A549 (cell line): ENCODE results near the gene SLC15A2. TPM values are rescaled to one million over a fixed set of nuclear protein-coding genes. Genes with fewer than 3 reads are reported as not detected.

Experiments
- ATAC-seq, 2 experiments: fragments of 200-7000 bp in 1 of 2; fragments of >200 bp in 1 of 2; cut with Nextera tagmentation in 1 of 2; cut with Tn5 transposase in 1 of 2; 3 replicates each; pipeline versions ENCODE4 v1.8.0 to v1.9.1; 2018 to 2020; ENCODE audit warnings: mild to moderate bottlenecking in 1 of 2, moderate library complexity in 1 of 2
- CTCF ChIA-PET: fragments of 300-600 bp; sonication (Branson Sonifier 250); formaldehyde crosslinking; extraction: SDS; loops from one replicate; lab custom pipeline; 2021; ENCODE audit warnings: antibody characterized with exemption, inconsistent platforms; lab: Yijun Ruan, JAX
- POLR2A ChIA-PET: fragments of 350-600 bp; formaldehyde crosslinking; extraction: SDS; loops from one replicate; lab custom pipeline; 2021; ENCODE audit warnings: antibody characterized with exemption, inconsistent platforms; lab: Yijun Ruan, JAX
- DNase-seq, 2 experiments: peaks; one replicate each; pipeline versions ENCODE4 v3.0.0 to v3.0.0-alpha.2; 2011 to 2016; ENCODE audit warnings: low read depth in 1 of 2, low spot score in 1 of 2
- FAIRE-seq: peaks from 2 replicates; lab custom pipeline; 2011; peaks lifted over from hg19 to GRCh38; lab: Jason Lieb, UNC
- H3K27ac ChIP-seq, 2 experiments: fragments of >200 bp; sonication (Bioruptor Twin); formaldehyde crosslinking; 3 replicates each; pipeline ENCODE4 v1.5.1; 2016 to 2017
- H3K4me1 ChIP-seq: fragments of >200 bp; sonication (Bioruptor Twin); formaldehyde crosslinking; 3 replicates; pipeline ENCODE4 v1.6.1; 2016
- H3K4me2 ChIP-seq: fragments of >200 bp; sonication (Bioruptor Twin); formaldehyde crosslinking; 3 replicates; pipeline ENCODE4 v1.6.1; 2016
- H3K4me3 ChIP-seq: fragments of >200 bp; sonication (Bioruptor Twin); formaldehyde crosslinking; 3 replicates; pipeline ENCODE4 v1.5.1; 2016
- H3K9me3 ChIP-seq: fragments of >200 bp; sonication (Bioruptor Twin); formaldehyde crosslinking; 3 replicates; pipeline ENCODE4 v1.6.1; 2016
- CHD2 ChIP-seq: fragments of 150-350 bp; IDR thresholded peaks from 2 replicates; pipeline ENCODE4 v1.6.1; 2014; ENCODE audit warnings: low read length; ENCODE audit not compliant: partially characterized antibody
- EHMT2 ChIP-seq: fragments of 200-600 bp; sonication (generic); IDR thresholded peaks from 2 replicates; pipeline ENCODE4 v1.6.1; 2016; ENCODE audit warnings: antibody characterized with exemption, low read depth, mild to moderate bottlenecking, moderate library complexity
- ESRRA ChIP-seq: fragments of 150-350 bp; IDR thresholded peaks from 2 replicates; pipeline ENCODE4 v1.6.1; 2014; ENCODE audit warnings: mild to moderate bottlenecking, low read length, borderline replicate concordance
- HDAC2 ChIP-seq: fragments of 200-600 bp; sonication (generic); IDR thresholded peaks from 2 replicates; pipeline ENCODE4 v1.6.1; 2016
- HOXA7 ChIP-seq: fragments of 250-450 bp; sonication (Bioruptor Pico); IDR thresholded peaks from 2 replicates; pipeline ENCODE4 v1.5.0; 2020; ENCODE audit warnings: mild to moderate bottlenecking, moderate library complexity
- HOXB13 ChIP-seq: fragments of 250-450 bp; sonication (Bioruptor Pico); IDR thresholded peaks from 2 replicates; pipeline ENCODE4 v1.5.0; 2020; ENCODE audit warnings: low read depth, mild to moderate bottlenecking, moderate library complexity
- MAZ ChIP-seq: fragments of 150-350 bp; IDR thresholded peaks from 2 replicates; pipeline ENCODE4 v1.6.1; 2014; ENCODE audit warnings: antibody characterized with exemption, low read depth, low read length, borderline replicate concordance
- NFE2L2 ChIP-seq: fragments of 150-350 bp; conservative IDR thresholded peaks from 2 replicates; pipeline ENCODE4 v1.6.1; 2014; ENCODE audit warnings: low read length
- NPAS2 ChIP-seq: fragments of 250-450 bp; sonication (Bioruptor Pico); IDR thresholded peaks from 2 replicates; pipeline ENCODE4 v1.8.0; 2022; ENCODE audit warnings: mild to moderate bottlenecking, moderate library complexity, borderline replicate concordance
- POLR2AphosphoS2 ChIP-seq: conservative IDR thresholded peaks from 2 replicates; pipeline ENCODE4 v1.6.1; 2012; ENCODE audit warnings: low read length, improper control_type of control experiment, inconsistent platforms
- RFX5 ChIP-seq: fragments of 450-650 bp; IDR thresholded peaks from 2 replicates; pipeline ENCODE4 v1.7.1; 2014; ENCODE audit warnings: antibody characterized with exemption, mild to moderate bottlenecking, moderate library complexity
- SMC3 ChIP-seq: fragments of >200 bp; sonication (Bioruptor Twin); formaldehyde crosslinking; IDR thresholded peaks from 3 replicates; pipeline ENCODE4 v1.6.1; 2018; ENCODE audit warnings: inconsistent platforms
- TP53 ChIP-seq: fragments of 250-450 bp; sonication (Bioruptor Pico); IDR thresholded peaks from 2 replicates; pipeline ENCODE4 v1.5.0; 2021; ENCODE audit warnings: mild to moderate bottlenecking, moderate library complexity
- ZFP36 ChIP-seq: fragments of 450-650 bp; IDR thresholded peaks from 2 replicates; pipeline ENCODE4 v1.6.1; 2014; ENCODE audit warnings: borderline replicate concordance; ENCODE audit not compliant: partially characterized antibody
- ZNF302 ChIP-seq: fragments of 250-450 bp; sonication (Bioruptor Pico); IDR thresholded peaks from 2 replicates; pipeline ENCODE4 v1.9.0; 2021; ENCODE audit warnings: inconsistent platforms, mild to moderate bottlenecking, moderate library complexity
- ZSCAN20 ChIP-seq: fragments of 250-450 bp; sonication (Bioruptor Pico); IDR thresholded peaks from 2 replicates; pipeline ENCODE4 v1.8.0; 2022; ENCODE audit warnings: mild to moderate bottlenecking, moderate library complexity
- WGBS: methylation state at CpG from one replicate; pipeline ENCODE4 v1.1.6; 2017; ENCODE audit errors: missing lambda C conversion rate; 5-methylcytosine and 5-hydroxymethylcytosine counted together
- polyA plus RNA-seq, 4 experiments: library from polyadenylated mRNA; depleted of rRNA in 3 of 4; stranded (reverse); fragments of >200 nt; fragmentation: RNase III in 1 of 4; extraction: RNeasy Plus Mini Kit Qiagen cat#74134 plus additional on column Dnase treatment in 1 of 4; gene quantifications; 2 replicates in 3 of 4; 3 replicates in 1 of 4; pipeline ENCODE4 v1.2.3, GENCODE V29; 2011 to 2017
- TF ChIP-seq, protein P1 (sequence below): fragments of 450-650 bp; IDR thresholded peaks from 2 replicates; pipeline ENCODE4 v1.6.1; 2014; ENCODE audit warnings: antibody characterized with exemption
- TF ChIP-seq, protein P2 (sequence below): fragments of >200 bp; sonication (Bioruptor Twin); formaldehyde crosslinking; IDR thresholded peaks from 3 replicates; pipeline ENCODE4 v1.5.1; 2016
- TF ChIP-seq, protein P3 (sequence below): IDR thresholded peaks from 2 replicates; pipeline ENCODE4 v1.6.1; 2012
- TF ChIP-seq, protein P4 (sequence below): fragments of >200 bp; sonication (Bioruptor Twin); formaldehyde crosslinking; IDR thresholded peaks from 3 replicates; pipeline ENCODE4 v1.6.1; 2016
- TF ChIP-seq, protein P5 (sequence below): fragments of 250-450 bp; sonication (Bioruptor Pico); IDR thresholded peaks from 2 replicates; pipeline ENCODE4 v1.5.0; 2021; ENCODE audit warnings: mild to moderate bottlenecking, moderate library complexity, borderline replicate concordance

Gene SLC15A2
- polyA plus RNA-seq, 2 of the 4 experiments (the other 2 are of a cell fraction): 0.18 to 0.63 TPM

DNA sequence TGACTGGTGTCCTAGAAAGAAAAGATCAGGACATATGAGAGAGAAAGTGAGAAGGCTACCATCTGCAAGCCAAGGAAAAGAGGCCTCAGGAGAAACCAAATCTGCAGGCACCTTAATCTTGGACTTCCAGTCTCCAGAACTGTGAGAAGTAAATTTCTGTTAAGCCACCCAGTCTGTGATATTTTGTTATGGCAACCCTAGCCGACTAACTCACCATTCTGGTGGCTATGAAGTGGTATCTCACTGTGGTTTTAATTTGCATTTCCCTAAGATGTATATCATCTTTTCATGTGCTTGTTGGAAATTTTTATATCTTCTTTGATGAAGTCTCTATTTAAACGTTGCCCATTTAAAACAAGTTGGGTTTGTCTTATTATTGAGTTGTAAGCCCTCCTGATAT, 87.3 kb downstream of the SLC15A2 start:
- no peak overlapping the region for H3K4me2 ChIP-seq
- WGBS: 54% methylated on average over 2 of the region's 2 CpGs
- FAIRE-seq: no peak
- ATAC-seq: no peak
- TF ChIP-seq HOXB13: no peak
- TF ChIP-seq, all 56 proteins: peak for 0
- Histone ChIP-seq H3K9me3 (peaks cover 7% of the 10 kb centered on the region; the same call in 1 of the 3 replicates), H3K4me3 (no peak overlapping the region), H3K27ac (no peak overlapping the region), H3K4me1 (peaks cover 10% of the 10 kb centered on the region; the same call in 2 of the 3 replicates)
- POLR2A ChIA-PET: no interaction called here
- CTCF ChIA-PET: no interaction called here
- DNase-seq: no peak

DNA sequence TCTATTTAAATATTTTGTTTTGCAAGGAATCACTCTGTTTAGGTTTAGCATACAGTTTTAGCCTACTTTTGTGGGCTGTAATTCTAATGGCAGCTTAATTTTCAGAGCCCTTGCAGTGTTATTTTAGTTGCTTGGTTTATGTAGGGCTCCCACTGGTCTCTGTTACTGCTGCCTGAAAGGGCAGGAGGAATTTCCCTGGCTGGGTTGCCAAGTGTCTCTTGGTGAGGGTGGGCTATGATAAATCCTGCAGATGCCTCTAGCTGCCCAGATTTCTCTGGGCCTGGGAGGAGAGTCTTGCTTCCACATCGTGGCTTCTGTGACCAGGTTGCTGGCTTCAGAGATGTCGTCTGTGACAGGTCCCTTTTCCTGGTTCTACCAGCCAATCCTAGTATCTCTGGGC, 91.6 kb downstream of the SLC15A2 start:
- no peak for DNase-seq
- Histone ChIP-seq H3K27ac (no peak overlapping the region), H3K4me1 (no peaks in the 10 kb centered on the region), H3K4me3 (no peak overlapping the region), H3K4me2 (no peak overlapping the region), H3K9me3 (peaks cover 7% of the 10 kb centered on the region; the same call in 1 of the 3 replicates)
- CTCF ChIA-PET: no interaction called here
- FAIRE-seq: no peak
- WGBS: 9% methylated on average over 2 of the region's 2 CpGs
- ATAC-seq: no peak
- POLR2A ChIA-PET: no interaction called here
- TF ChIP-seq CHD2 (no peak), EHMT2 (no peak), NPAS2 (CRISPR knock-in tag) (no peak), SMC3 (no peak), ZSCAN20 (no peak), POLR2AphosphoS2 (no peak), RFX5 (no peak), HDAC2 (no peak), ZFP36 (no peak)
- TF ChIP-seq, protein P1, sequence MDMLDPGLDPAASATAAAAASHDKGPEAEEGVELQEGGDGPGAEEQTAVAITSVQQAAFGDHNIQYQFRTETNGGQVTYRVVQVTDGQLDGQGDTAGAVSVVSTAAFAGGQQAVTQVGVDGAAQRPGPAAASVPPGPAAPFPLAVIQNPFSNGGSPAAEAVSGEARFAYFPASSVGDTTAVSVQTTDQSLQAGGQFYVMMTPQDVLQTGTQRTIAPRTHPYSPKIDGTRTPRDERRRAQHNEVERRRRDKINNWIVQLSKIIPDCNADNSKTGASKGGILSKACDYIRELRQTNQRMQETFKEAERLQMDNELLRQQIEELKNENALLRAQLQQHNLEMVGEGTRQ: no peak
- TF ChIP-seq, protein P2, sequence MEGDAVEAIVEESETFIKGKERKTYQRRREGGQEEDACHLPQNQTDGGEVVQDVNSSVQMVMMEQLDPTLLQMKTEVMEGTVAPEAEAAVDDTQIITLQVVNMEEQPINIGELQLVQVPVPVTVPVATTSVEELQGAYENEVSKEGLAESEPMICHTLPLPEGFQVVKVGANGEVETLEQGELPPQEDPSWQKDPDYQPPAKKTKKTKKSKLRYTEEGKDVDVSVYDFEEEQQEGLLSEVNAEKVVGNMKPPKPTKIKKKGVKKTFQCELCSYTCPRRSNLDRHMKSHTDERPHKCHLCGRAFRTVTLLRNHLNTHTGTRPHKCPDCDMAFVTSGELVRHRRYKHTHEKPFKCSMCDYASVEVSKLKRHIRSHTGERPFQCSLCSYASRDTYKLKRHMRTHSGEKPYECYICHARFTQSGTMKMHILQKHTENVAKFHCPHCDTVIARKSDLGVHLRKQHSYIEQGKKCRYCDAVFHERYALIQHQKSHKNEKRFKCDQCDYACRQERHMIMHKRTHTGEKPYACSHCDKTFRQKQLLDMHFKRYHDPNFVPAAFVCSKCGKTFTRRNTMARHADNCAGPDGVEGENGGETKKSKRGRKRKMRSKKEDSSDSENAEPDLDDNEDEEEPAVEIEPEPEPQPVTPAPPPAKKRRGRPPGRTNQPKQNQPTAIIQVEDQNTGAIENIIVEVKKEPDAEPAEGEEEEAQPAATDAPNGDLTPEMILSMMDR: no peak
- TF ChIP-seq, protein P3, sequence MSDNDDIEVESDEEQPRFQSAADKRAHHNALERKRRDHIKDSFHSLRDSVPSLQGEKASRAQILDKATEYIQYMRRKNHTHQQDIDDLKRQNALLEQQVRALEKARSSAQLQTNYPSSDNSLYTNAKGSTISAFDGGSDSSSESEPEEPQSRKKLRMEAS: no peak
- TF ChIP-seq, protein P4, sequence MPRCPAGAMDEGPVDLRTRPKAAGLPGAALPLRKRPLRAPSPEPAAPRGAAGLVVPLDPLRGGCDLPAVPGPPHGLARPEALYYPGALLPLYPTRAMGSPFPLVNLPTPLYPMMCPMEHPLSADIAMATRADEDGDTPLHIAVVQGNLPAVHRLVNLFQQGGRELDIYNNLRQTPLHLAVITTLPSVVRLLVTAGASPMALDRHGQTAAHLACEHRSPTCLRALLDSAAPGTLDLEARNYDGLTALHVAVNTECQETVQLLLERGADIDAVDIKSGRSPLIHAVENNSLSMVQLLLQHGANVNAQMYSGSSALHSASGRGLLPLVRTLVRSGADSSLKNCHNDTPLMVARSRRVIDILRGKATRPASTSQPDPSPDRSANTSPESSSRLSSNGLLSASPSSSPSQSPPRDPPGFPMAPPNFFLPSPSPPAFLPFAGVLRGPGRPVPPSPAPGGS: no peak

DNA sequence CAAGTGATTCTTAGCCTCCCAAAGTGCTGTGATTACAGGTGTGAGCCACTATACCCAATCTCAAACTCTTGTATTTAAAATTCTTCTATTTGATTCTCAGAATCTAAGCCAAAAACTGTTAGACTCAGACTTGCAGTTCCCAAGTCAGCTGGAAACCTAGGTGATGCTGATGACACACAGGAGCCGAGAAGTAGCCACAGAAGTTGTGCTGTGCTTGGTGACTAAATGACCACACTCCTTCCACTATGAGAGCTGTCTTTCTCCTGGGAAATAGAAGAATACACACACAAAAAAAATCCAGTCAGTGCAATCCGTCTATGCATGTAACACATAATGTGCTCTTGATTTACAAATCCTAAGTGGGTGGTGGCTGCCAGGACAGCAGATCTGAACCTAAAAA, 93.9 kb downstream of the SLC15A2 start:
- TF ChIP-seq, protein P3: no peak
- TF ChIP-seq TP53 (CRISPR knock-in tag) (no peak), ZSCAN20 (no peak), MAZ (no peak), HOXA7 (CRISPR knock-in tag) (no peak), NFE2L2 (no peak), ZNF302 (CRISPR knock-in tag) (no peak), ESRRA (no peak)
- TF ChIP-seq, protein P5, sequence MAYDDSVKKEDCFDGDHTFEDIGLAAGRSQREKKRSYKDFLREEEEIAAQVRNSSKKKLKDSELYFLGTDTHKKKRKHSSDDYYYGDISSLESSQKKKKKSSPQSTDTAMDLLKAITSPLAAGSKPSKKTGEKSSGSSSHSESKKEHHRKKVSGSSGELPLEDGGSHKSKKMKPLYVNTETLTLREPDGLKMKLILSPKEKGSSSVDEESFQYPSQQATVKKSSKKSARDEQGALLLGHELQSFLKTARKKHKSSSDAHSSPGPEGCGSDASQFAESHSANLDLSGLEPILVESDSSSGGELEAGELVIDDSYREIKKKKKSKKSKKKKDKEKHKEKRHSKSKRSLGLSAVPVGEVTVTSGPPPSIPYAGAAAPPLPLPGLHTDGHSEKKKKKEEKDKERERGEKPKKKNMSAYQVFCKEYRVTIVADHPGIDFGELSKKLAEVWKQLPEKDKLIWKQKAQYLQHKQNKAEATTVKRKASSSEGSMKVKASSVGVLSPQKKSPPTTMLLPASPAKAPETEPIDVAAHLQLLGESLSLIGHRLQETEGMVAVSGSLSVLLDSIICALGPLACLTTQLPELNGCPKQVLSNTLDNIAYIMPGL (CRISPR knock-in tag): no peak
- Histone ChIP-seq H3K4me2 (no peak overlapping the region), H3K4me1 (no peaks in the 10 kb centered on the region), H3K27ac (no peak overlapping the region), H3K9me3 (peaks cover 6% of the 10 kb centered on the region; the same call in 1 of the 3 replicates), H3K4me3 (no peak overlapping the region)
- DNase-seq: no peak
- no peak for ATAC-seq
- no peak for FAIRE-seq
- WGBS: 45% methylated on average over 2 of the region's 2 CpGs
- CTCF ChIA-PET: no interaction called here
- POLR2A ChIA-PET: no interaction called here
